Measurements from ENCODE around the gene ZBTB39.
"Not testable (repeated sequence)": the region's sequence is repeated elsewhere in the genome, so short reads cannot be mapped to it uniquely, and the experiment has no call there.

ZBTB39 gene

GRCh38 chr12:56987551-56988053 lies 18.7 kb downstream of the ZBTB39 start:
- Histone ChIP-seq H3K9me3 (ENCODE audit: control insufficient read depth, insufficient read depth, low read length) (no peaks in the 10 kb centered on the region), H3K9ac (ENCODE audit: low read depth, low read length) (no peak overlapping the region), H3K36me3 (ENCODE audit: insufficient read depth, low read length) (no peaks in the 10 kb centered on the region), H3K4me1 (ENCODE audit: insufficient read depth, low read length) (peaks cover 24% of the 10 kb centered on the region)

DNA sequence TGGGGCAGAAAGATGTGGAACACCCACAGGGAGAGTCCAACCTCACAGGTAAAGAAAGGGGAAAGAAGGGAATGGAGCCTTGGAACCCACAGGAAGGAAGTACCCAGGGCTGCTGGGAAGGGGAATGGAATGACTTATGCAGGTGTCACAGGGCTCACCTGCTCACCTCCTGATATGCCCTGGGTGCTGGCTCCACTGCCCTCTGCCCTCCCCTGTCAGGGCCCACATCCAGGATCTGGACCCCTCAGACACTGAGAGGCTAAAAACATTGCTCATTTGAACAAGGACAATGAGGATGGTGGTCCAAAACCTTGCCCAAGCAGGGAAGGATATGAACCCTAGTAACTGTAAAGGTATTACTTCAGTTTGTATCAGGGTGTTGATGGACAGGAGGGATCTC lies 19.3 kb downstream of the ZBTB39 start:
- Histone ChIP-seq H3K9ac (ENCODE audit: low read depth, low read length) (no peak overlapping the region), H3K9me3 (ENCODE audit: control insufficient read depth, insufficient read depth, low read length) (no peaks in the 10 kb centered on the region), H3K36me3 (ENCODE audit: insufficient read depth, low read length) (no peaks in the 10 kb centered on the region), H3K4me1 (ENCODE audit: insufficient read depth, low read length) (peaks cover 24% of the 10 kb centered on the region)

GRCh38 chr12:56985714-56986113 lies 20.6 kb downstream of the ZBTB39 start:
- not testable (repeated sequence) for H3K36me3 ChIP-seq (ENCODE audit: insufficient read depth, low read length); H3K9ac ChIP-seq (ENCODE audit: low read depth, low read length); H3K9me3 ChIP-seq (ENCODE audit: control insufficient read depth, insufficient read depth, low read length)
- peaks cover 15% of the 10 kb centered on the region; the same call in 1 of the 2 replicates for H3K4me1 ChIP-seq (ENCODE audit: insufficient read depth, low read length)

DNA sequence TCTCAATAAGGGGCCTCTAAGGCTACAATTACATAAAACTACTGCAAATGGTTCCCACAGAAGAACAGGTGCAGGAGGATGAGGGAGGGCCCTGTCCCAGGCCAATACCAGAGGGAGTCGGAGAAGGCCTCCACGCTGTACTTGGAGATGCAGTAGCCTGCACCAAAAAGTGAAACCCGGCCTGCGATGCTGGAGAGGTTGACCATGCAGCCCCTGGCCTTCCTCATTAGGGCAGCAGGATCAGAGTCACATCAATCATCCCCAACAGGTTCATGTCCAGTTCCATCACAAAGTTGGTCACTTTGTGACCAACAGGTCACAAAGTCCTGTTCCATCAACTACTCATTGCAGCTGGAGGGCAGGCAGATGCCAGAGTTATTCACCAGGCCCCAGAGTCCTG lies 23.0 kb downstream of the ZBTB39 start:
- H3K9ac ChIP-seq (ENCODE audit: low read depth, low read length): no peak overlapping the region

DNA sequence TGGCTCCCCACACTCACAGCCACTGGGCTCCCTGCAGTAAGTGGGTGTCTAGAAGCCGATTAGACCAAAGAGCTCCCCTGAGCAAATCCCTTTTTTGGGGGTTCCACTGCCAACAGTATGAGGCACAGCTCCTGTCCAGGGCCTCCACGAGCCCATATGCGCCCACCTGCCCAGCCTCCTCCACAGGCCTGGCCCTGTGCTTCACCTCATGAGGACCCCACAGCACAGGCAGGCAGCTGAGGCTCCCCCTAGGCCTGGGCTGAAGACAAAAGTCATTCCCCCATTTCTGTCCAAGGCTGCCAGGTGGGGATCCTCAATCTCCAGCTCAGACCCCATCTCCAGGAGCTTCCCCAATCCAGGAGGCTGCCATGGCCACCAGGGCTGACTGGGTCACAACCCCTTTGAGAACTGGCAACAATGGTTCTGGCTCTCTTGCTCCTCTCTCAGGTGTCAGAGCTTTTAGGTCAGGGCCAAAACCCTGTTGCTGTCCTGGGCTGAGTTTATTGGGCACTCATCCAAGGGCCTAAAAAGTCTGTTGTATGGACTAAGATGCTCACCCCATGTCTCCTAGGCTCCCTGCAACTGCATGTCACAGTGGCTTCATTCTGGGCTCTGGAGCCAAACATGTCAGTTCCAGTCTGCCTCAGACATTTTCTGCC lies 23.6 kb downstream of the ZBTB39 start:
- not testable (repeated sequence) for H3K36me3 ChIP-seq (ENCODE audit: insufficient read depth, low read length); H3K9me3 ChIP-seq (ENCODE audit: control insufficient read depth, insufficient read depth, low read length); H3K4me1 ChIP-seq (ENCODE audit: insufficient read depth, low read length); H3K9ac ChIP-seq (ENCODE audit: low read depth, low read length)

More for the DNA sequence above, 23.0 kb downstream of the ZBTB39 start:
- no peaks in the 10 kb centered on the region for H3K9me3 ChIP-seq (ENCODE audit: control insufficient read depth, insufficient read depth, low read length)
- no peaks in the 10 kb centered on the region for H3K36me3 ChIP-seq (ENCODE audit: insufficient read depth, low read length)
- peaks cover 13% of the 10 kb centered on the region; the same call in 1 of the 2 replicates for H3K4me1 ChIP-seq (ENCODE audit: insufficient read depth, low read length)

- Histone ChIP-seq H3K4me1 (ENCODE audit: insufficient read depth, low read length) (0 out of 2 replicates have a peak, but pooled peaks cover 2% of the 10 kb centered on the region), H3K36me3 (ENCODE audit: insufficient read depth, low read length) (no peaks in the 10 kb centered on the region), H3K9ac (ENCODE audit: low read depth, low read length) (no peak overlapping the region), H3K9me3 (ENCODE audit: control insufficient read depth, insufficient read depth, low read length) (no peaks in the 10 kb centered on the region)
These were observed 25.3 kb downstream of the ZBTB39 start for GRCh38 chr12:56980941-56981530.

DNA sequence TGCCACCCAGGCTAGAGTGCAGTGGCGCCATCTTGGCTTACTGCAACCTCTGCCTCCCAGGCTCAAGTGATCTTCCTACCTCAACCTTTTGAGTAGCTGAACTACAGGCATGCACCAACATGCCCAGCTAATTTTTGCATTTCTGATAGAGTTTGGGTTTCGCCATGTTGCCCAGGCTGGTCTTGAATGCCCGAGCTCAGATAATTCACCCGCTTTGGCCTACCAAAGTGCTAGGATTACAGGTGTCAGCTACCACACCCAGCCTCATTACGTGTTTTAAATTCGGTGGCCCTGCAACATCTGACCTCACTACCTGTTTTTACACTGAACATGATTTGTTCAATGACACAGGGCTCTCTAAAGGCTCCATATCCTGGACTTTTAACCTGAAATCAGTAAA lies 26.1 kb downstream of the ZBTB39 start:
- no peaks in the 10 kb centered on the region for H3K36me3 ChIP-seq (ENCODE audit: insufficient read depth, low read length)
- H3K4me1 ChIP-seq (ENCODE audit: insufficient read depth, low read length): no peaks in the 10 kb centered on the region
- no peaks in the 10 kb centered on the region for H3K9me3 ChIP-seq (ENCODE audit: control insufficient read depth, insufficient read depth, low read length)
- no peak overlapping the region for H3K9ac ChIP-seq (ENCODE audit: low read depth, low read length)

DNA sequence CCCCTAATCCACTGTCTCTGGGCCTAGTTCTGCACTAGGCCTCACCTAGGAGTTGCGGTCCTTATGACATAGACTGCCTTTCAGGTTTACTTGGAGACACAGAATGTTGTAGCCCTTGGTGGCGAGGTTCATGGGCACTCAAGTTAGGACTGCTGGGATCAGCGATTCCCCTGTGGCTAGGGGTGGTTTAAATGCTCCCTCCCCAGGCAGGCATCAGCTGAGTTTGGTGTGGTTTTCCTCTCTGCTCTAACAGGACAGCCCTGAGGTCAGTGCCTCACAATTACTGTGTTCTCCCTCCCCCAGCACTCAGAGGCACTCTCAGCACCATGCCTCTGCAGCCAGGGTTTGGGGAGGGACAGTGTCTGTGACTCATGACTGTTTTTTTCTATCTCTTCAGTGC lies 26.7 kb downstream of the ZBTB39 start:
- H3K9ac ChIP-seq (ENCODE audit: low read depth, low read length): no peak overlapping the region
- H3K36me3 ChIP-seq (ENCODE audit: insufficient read depth, low read length): no peaks in the 10 kb centered on the region
- no peaks in the 10 kb centered on the region for H3K9me3 ChIP-seq (ENCODE audit: control insufficient read depth, insufficient read depth, low read length)
- no peaks in the 10 kb centered on the region for H3K4me1 ChIP-seq (ENCODE audit: insufficient read depth, low read length)

GRCh38 chr12:56978397-56979138 lies 27.8 kb downstream of the ZBTB39 start:
- Histone ChIP-seq H3K36me3 (ENCODE audit: insufficient read depth, low read length) (no peaks in the 10 kb centered on the region), H3K9me3 (ENCODE audit: control insufficient read depth, insufficient read depth, low read length) (no peaks in the 10 kb centered on the region), H3K4me1 (ENCODE audit: insufficient read depth, low read length) (no peaks in the 10 kb centered on the region), H3K9ac (ENCODE audit: low read depth, low read length) (no peak overlapping the region)

GRCh38 chr12:56977361-56977760 lies 29.0 kb downstream of the ZBTB39 start:
- not testable (repeated sequence) for H3K9me3 ChIP-seq (ENCODE audit: control insufficient read depth, insufficient read depth, low read length); H3K36me3 ChIP-seq (ENCODE audit: insufficient read depth, low read length); H3K9ac ChIP-seq (ENCODE audit: low read depth, low read length); H3K4me1 ChIP-seq (ENCODE audit: insufficient read depth, low read length)

DNA sequence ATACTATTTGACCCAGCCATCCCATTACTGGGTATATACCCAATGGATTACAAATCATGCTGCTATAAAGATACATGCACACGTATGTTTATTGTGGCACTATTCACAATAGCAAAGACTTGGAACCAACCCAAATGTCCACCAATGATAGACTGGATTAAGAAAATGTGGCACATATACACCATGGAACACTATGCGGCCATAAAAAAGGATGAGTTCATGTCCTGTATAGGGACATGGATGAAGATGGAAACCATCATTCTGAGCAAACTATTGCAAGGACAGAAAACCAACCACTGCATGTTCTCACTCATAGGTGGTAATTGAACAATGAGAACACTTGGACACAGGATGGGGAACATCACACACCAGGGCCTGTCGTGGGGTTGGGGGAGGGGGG lies 32.1 kb downstream of the ZBTB39 start:
- not testable (repeated sequence) for H3K36me3 ChIP-seq (ENCODE audit: insufficient read depth, low read length); H3K9me3 ChIP-seq (ENCODE audit: control insufficient read depth, insufficient read depth, low read length); H3K4me1 ChIP-seq (ENCODE audit: insufficient read depth, low read length); H3K9ac ChIP-seq (ENCODE audit: low read depth, low read length)

GRCh38 chr12:56968910-56969309 lies 37.4 kb downstream of the ZBTB39 start:
- H3K36me3 ChIP-seq (ENCODE audit: insufficient read depth, low read length): not testable (repeated sequence)

DNA sequence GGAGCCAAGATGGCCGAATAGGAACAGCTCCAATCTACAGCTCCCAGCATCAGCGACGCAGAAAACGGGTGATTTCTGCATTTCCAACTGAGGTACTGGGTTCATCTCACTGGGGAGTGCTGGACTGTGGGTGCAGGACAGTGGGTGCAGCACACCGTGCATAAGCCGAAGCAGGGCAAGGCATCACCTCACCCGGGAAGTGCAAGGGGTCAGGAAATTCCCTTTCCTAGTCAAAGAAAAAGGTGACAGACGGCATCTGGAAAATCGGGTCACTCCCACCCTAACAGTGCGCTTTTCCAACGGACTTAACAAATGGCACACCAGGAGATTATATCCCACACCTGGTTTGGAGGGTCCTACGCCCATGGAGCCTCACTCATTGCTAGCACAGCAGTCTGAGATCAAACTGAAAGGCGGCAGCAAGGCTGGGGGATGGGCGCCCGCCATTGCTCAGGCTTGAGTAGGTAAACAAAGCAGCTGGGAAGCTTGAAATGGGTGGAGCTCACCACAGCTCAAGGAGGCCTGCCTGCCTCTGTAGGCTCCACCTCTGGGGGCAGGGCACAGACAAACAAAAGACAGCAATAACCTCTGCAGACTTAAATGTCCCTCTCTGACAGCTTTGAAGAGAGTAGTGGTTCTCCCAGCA lies 40.2 kb downstream of the ZBTB39 start:
- not testable (repeated sequence) for H3K9ac ChIP-seq (ENCODE audit: low read depth, low read length); H3K4me1 ChIP-seq (ENCODE audit: insufficient read depth, low read length); H3K9me3 ChIP-seq (ENCODE audit: control insufficient read depth, insufficient read depth, low read length); H3K36me3 ChIP-seq (ENCODE audit: insufficient read depth, low read length)

More at GRCh38 chr12:56968910-56969309, 37.4 kb downstream of the ZBTB39 start:
- H3K9ac ChIP-seq (ENCODE audit: low read depth, low read length); H3K4me1 ChIP-seq (ENCODE audit: insufficient read depth, low read length); H3K9me3 ChIP-seq (ENCODE audit: control insufficient read depth, insufficient read depth, low read length): not testable (repeated sequence)

DNA sequence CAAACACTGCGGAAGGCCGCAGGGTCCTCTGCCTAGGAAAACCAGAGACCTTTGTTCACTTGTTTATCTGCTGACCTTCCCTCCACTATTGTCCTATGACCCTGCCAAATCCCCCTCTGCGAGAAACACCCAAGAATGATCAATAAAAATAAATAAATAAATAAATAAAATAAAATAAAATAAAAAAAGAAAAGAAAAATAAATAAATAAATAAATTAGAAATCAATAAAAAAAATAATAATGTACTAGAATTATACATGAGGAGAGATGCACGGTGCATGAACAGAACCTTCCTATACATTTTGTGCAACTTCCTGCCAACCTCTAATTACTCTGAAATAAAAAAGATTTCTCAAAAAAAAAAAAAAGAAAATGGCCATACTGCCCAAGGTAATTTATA lies 41.2 kb downstream of the ZBTB39 start:
- not testable (repeated sequence) for H3K9ac ChIP-seq (ENCODE audit: low read depth, low read length); H3K4me1 ChIP-seq (ENCODE audit: insufficient read depth, low read length); H3K36me3 ChIP-seq (ENCODE audit: insufficient read depth, low read length); H3K9me3 ChIP-seq (ENCODE audit: control insufficient read depth, insufficient read depth, low read length)

Data from ES-I3 (cell line).